ENCODE data around the gene NANOGP8.

Gene NANOGP8

GRCh38 chr15:35060591-35060990, 24.5 kb downstream of the NANOGP8 start:
- DNase-seq (ENCODE audit: low read depth) = no peak

DNA sequence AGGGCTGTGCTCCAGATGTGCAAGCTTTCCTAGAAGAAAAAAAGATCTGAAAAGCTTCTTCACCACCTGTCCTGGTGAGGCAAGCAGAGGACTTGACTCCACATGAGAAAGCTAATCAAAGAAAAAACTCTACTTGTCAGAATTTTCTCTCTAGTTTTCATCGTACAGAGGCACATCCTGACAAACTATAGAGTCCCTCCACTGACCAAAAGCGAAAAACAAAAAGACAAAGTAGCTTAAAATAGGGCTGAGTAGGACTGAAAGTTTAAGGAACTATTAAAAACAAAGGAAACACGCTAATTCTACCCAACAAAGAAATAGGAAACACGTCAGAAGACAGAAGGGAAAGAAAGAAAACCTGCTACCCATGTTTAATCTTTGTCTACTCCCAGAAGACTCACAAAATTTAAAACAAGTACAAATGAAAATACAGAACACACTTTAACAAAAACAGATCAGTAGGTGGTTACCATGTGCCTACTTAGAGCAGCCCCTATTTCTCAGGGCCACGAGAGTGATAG, 26.5 kb downstream of the NANOGP8 start:
- DNase-seq (ENCODE audit: low read depth) = no peak

DNA sequence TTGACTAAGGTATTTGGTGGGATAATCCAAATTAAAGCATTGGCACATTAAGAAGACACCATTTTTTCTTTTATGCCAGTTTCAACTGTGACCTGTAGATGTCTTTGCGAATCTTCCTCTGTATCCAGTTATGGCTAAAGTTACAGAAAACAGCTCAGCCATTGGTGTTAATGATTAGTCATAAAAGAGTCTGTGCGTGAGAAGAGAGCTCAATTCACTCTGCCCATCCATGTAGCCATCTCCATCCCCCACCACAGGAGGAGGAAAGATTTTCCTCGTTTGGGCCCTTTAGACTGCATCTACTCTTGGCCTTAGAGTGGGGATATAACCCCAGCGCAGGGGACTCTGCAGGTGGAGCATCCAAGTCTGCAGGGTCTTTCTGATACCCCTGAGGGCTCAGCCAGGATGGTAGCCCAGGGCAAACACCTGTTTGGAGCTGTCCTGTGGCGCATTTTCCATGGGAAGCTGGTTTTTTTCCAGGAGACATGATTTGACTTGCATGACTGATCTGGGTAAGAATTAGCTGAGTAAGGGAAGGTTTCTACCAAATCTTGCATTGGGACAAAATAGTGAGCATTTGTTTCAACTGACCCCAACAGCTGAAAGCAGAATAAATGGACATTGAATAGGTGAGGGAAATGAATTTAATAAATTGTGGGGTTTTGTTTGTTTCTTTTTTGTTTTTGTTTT, 29.5 kb downstream of the NANOGP8 start:
- DNase-seq (ENCODE audit: low read depth) = no peak

GRCh38 chr15:35054380-35054779, 30.7 kb downstream of the NANOGP8 start:
- no peak for DNase-seq (ENCODE audit: low read depth)

DNA sequence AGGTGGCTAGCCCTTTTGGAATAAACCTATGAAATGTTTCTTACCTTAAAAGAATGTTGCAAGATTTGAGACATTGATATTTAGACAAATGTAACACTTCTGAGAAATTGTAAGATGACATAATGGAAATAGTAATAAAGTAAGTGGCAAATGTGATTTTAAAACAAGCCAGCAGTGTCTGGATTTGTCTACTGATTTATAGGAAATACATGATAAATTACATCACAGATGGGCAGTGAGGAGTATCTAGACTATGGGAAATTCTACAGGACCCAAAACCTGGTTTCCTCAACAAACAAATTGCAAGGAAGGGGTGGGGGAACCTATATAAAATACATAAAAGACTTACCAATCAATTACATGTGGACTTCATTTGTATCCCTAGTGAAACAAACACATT, 37.1 kb downstream of the NANOGP8 start:
- no peak for DNase-seq (ENCODE audit: low read depth)

DNA sequence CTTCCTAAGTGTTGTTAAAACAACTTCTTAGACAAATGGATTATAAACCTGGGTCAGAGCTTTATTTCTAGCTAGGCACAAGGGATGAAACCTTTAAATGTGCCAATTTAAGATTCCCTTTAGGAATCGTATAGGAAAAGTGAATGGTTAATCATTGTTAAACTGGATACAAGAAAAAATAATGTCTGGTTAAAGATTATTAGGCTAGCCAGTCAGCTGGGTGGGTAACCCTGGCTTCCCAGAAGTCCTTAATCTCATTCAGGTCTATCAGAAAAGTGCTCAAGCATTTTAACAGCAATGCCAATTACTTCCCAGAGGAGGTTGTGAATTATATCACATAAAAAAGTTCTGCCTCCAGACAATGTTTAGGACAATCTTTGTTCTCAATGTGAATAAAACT, 37.6 kb downstream of the NANOGP8 start:
- DNase-seq (ENCODE audit: low read depth) = no peak

DNA sequence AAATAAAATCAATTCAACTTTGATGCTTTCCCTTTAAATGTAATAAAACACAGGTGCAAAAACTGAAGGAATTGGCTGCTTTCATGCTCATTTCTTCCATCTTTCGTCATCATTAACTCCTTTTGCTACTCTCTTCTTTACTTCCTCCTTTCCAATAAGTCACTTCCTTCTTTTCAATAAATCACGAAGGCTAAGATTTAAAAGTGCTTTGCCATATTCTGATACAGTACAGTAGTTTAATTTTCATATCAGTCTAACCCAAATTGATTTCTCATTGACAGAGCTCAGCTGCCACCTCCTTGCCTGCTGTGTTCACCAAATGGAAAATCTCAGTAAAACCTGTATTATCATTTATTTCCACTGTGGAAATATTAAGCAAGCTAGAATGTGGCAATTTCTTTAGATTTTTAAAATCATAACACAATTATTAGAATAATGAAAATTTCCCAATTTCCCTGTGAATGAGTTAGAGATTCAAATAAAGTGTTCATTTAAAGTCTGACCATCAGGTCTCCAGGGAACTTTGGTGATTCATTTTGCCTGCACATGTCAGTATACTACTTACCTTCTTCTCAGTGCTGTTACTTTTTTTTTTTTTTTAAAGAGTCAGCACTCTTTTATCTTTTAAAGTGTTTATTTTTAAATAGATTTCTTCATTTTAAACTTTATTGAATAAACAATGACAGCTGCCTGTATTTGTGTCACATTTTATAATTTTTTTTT, 41.6 kb downstream of the NANOGP8 start:
- DNase-seq (ENCODE audit: low read depth) = no peak

DNA sequence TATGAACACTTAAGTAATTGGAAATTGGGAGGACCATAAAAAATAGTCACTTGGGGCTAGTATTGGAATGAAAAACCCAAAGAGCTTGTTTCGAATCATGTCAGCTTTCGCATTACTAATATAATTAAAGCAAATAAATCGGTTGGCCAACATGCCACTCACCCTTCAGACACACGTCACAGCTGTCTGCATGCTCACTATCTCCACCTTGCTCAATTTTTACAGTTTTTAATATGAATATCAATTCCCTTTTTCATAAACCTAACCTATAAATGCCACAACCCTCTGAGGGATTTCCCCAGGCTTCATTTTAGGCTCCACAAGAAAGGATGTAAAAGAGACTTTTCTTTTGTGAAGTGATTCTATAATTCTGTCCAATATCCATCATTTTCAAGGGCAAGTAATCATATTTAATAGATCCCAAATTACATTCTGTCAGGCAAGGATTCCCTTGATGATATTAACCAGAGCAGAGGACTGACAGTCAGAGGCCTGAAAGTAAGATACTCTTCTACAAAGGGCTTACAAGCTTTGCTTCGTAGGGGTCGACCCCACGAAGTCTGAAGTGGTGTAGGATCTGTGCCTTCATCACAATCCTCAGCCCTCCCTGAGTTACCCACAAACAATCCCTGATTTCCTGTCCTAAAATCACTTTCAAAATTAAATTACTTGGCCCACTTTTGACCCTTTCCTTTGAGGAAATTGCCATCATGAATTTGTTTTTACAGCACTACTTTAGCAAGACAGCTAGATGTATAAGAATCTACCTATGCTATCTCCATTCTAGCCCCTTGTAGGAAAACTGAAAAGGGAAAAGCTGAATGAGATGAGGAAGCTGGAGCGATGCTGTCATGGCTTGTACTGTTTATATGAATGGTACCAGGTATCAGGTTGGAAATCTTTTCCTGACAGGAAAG, 44.5 kb downstream of the NANOGP8 start:
- no peak for DNase-seq (ENCODE audit: low read depth)

DNA sequence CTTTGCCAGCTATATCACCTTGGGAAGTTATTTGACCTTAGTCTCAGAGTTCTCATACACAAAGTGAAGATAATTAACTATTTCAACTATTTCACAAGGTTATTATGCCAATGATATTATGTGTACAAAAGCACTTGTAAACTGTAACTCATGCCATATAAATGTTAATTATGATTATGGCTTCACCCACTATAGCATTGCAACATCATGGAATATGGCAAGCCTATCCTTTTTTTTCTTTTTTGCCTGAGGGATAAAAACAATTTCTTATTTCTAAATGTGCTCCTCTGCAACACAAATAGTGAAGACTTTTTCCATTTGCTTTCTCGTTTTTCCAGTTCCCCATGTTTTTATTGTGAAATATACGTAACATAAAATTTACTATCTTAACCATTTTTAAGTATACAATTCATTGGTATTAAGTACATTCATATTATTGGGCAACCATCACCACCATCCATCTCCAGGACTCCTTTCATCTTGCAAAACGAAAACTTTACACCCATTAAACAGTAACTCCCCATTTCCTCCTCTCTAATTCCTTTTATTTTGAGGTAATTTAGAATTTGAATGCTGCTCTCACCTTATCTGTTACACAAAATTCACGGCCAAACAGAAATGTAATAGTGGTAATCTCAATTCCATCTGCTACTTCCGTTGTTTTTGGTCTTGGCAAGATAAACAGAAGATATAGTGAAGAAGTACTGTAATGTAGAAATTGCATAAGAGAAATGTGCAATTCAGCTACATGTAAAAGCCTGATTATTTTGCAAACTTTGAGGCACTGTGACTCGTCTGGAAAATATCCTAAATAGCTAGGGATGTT, 46.3 kb downstream of the NANOGP8 start:
- no peak for DNase-seq (ENCODE audit: low read depth)
